HG03469 (cell line): ENCODE data around the gene ZBTB45.

ENCODE experiments used
- ATAC-seq: cut with Tn5 transposase; IDR thresholded peaks from one replicate; pipeline ENCODE4 v1.9.1; 2021; ENCODE audit warnings: mild to moderate bottlenecking, moderate library complexity, moderate number of reproducible peaks; ENCODE audit not compliant: unreplicated experiment

The ZBTB45 gene

GRCh38 chr19:58555369-58555885 is 35.8 kb upstream of the ZBTB45 start:
- ATAC-seq = no peak

- no peak for ATAC-seq
Measured at GRCh38 chr19:58554494-58555368, 35.1 kb upstream of the ZBTB45 start, which contains the start of gene CHMP2A. Gene CHMP2A, minus strand, starts transcription at chr19:58555105. Its CDS starts 893 bp downstream, at chr19:58554212.

GRCh38 chr19:58553799-58554493 is 34.3 kb upstream of the ZBTB45 start:
- no peak for ATAC-seq

- ATAC-seq = no peak
Measured at GRCh38 chr19:58552655-58553054, 33.0 kb upstream of the ZBTB45 start.

- ATAC-seq = no peak
Measured at GRCh38 chr19:58551577-58552471, 32.2 kb upstream of the ZBTB45 start.

- no peak for ATAC-seq
Measured at GRCh38 chr19:58551123-58551497, 31.5 kb upstream of the ZBTB45 start.

- no peak for ATAC-seq
Measured at GRCh38 chr19:58550362-58551122, 30.9 kb upstream of the ZBTB45 start.

- ATAC-seq = no peak
Measured at GRCh38 chr19:58549664-58550361, 30.2 kb upstream of the ZBTB45 start.

GRCh38 chr19:58548859-58549663 is 29.5 kb upstream of the ZBTB45 start:
- ATAC-seq = no peak

GRCh38 chr19:58547323-58548312 is 28.0 kb upstream of the ZBTB45 start:
- no peak for ATAC-seq

- ATAC-seq = no peak
Measured at GRCh38 chr19:58546019-58546530, 26.5 kb upstream of the ZBTB45 start.

- no peak for ATAC-seq
Measured at GRCh38 chr19:58545286-58546018, 25.8 kb upstream of the ZBTB45 start.

- peak; percentile 26 for ATAC-seq
Measured at GRCh38 chr19:58544591-58545285, 25.1 kb upstream of the ZBTB45 start.

- ATAC-seq = peak; percentile 61
Measured at GRCh38 chr19:58543826-58544590, 24.4 kb upstream of the ZBTB45 start, which contains the start of gene TRIM28. Gene TRIM28, plus strand, starts transcription at chr19:58544064. Its CDS starts 694 bp downstream, at chr19:58544758.
